ENCODE data around the gene LRRK2. TPM values are rescaled to one million over a fixed set of nuclear protein-coding genes. Genes with fewer than 3 reads are reported as not detected.

Gene LRRK2
- total and polyA plus RNA-seq, 10 of the 15 experiments (the other 5 are each of a cell fraction or from before 2014, with no cell fraction given), result 0.80 to 32.6 (median 1.4) TPM

DNA sequence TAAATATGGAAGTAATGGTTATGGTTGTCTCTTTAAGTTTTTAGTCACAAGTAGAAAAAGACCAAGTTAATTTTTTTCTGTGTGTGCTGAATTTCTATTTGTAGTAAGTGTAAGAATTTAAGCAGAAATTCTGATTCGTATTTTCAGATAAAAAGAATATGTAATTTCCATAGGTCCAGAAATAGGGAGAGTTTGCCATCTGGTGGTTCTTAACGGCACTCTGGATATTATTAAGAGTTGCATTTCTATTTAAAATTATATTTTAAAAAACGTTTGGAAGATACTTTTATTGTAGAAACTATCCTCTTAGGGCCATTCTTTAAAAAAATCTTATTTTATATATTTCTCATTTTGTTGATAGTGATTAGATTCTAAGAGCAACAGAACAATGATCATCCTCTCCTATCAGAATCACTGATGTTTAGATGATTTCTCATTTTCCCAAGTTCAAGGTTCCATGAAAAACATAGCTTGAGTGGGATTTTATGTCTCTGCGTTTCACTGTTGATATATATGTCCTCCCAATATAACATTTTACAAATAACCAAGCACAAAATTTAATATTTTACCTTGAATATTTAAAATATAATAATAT is 88.3 kb downstream of the LRRK2 start:
- Histone ChIP-seq H3K4me2 (ENCODE audit: control insufficient read depth, insufficient read depth) (no peak overlapping the region), H3K36me3 (ENCODE audit: control insufficient read depth in 2 of 2, insufficient read depth in 2 of 2, low read length in 1 of 2) (no peaks in the 10 kb centered on the region), H3K9me3 (replicated peaks; ENCODE audit: control insufficient read depth, insufficient read depth, low read length) (no peaks in the 10 kb centered on the region), H2AFZ (ENCODE audit: control insufficient read depth, low read depth, low read length) (no peak overlapping the region), H3K79me2 (ENCODE audit: control insufficient read depth, insufficient read depth, low read length) (no peaks in the 10 kb centered on the region), H3K9ac (ENCODE audit: control insufficient read depth, insufficient read depth, low read length) (no peak overlapping the region), H3K27ac (ENCODE audit: control insufficient read depth, insufficient read depth) (no peak overlapping the region), H4K20me1 (ENCODE audit: control insufficient read depth, insufficient read depth) (no peaks in the 10 kb centered on the region), H3K4me1 (ENCODE audit: control insufficient read depth, insufficient read depth, low read length) (peaks cover 16% of the 10 kb centered on the region), H3K27me3 (replicated peaks in 1 of 2; ENCODE audit: control insufficient read depth in 2 of 2, insufficient read depth in 2 of 2, low read length in 1 of 2) (peaks cover 0 to 2% of the 10 kb centered on the region in 2 experiments; a peak in 1 of 4 replicates), H3K4me3 (no peak overlapping the region)
- peak; percentile 51; the same call in 2 of the 3 replicates for ATAC-seq
- WGBS (ENCODE audit: insufficient coverage, insufficient replicate concordance, low lambda C conversion rate, missing lambda C conversion rate), result 12% methylated on average over 4 of the region's 4 CpGs
- ChIA-PET CTCF (interaction anchor here (0.6 to 4.7 kb wide), 26 partner anchors 9 to 323 kb away, joined by 3 to 64 read pairs (median 5); partner anchors contain the start of gene SLC2A13), SMC1A (ENCODE audit: uncharacterized antibody, unreplicated experiment) (interaction anchor here (0.7 to 5.3 kb wide), 36 partner anchors 9 to 302 kb away, joined by 3 to 66 read pairs (median 7); no protein-coding TSS in a partner anchor), POLR2A (interaction anchor here (0.5 kb wide), 1 partner anchor 905 kb away, joined by 3 read pairs; no protein-coding TSS in a partner anchor), RAD21 (ENCODE audit: unreplicated experiment) (interaction anchor here (0.8 to 6.6 kb wide), 26 partner anchors 45 to 692 kb away, joined by 3 to 72 read pairs (median 6); partner anchors contain the start of genes LRRK2 and SLC2A13)
- in situ Hi-C loops (cut with MboI), result loop anchor here (5.0 kb wide), 1 partner anchor 161 kb away; no protein-coding TSS in a partner anchor
- no peak for DNase-seq (ENCODE audit: low read depth, low spot score)
- no TSS peak for BruUV-seq (replicated peaks)
- intact Hi-C loops (cut with micrococcal nuclease; ENCODE audit: unreplicated experiment), result loop anchor here (1.0 to 2.0 kb wide), 3 partner anchors 86 to 302 kb away; no protein-coding TSS in a partner anchor
- no peak for FAIRE-seq
- TF ChIP-seq WRNIP1 (IDR thresholded peaks at IDR 0.05; ENCODE audit: borderline replicate concordance, low read depth, low read length), result no peak
- peak; percentile 78 for TF ChIP-seq RAD21 (IDR thresholded peaks at IDR 0.05; ENCODE audit: insufficient read depth, low read depth, low read length)
- TF ChIP-seq, protein P1, sequence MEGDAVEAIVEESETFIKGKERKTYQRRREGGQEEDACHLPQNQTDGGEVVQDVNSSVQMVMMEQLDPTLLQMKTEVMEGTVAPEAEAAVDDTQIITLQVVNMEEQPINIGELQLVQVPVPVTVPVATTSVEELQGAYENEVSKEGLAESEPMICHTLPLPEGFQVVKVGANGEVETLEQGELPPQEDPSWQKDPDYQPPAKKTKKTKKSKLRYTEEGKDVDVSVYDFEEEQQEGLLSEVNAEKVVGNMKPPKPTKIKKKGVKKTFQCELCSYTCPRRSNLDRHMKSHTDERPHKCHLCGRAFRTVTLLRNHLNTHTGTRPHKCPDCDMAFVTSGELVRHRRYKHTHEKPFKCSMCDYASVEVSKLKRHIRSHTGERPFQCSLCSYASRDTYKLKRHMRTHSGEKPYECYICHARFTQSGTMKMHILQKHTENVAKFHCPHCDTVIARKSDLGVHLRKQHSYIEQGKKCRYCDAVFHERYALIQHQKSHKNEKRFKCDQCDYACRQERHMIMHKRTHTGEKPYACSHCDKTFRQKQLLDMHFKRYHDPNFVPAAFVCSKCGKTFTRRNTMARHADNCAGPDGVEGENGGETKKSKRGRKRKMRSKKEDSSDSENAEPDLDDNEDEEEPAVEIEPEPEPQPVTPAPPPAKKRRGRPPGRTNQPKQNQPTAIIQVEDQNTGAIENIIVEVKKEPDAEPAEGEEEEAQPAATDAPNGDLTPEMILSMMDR (IDR thresholded peaks at IDR 0.05 in 2 of 3, conservative IDR thresholded peaks at IDR 0.05 in 1 of 3; ENCODE audit: control insufficient read depth in 2 of 3, extremely low read depth in 1 of 3, insufficient read depth in 1 of 3, low read depth in 3 of 3, low read length in 3 of 3), result peak; percentile 13 to 54 (median 26); a peak in 2 of 6 replicates
- TF ChIP-seq SMC3 (IDR thresholded peaks at IDR 0.05; ENCODE audit: borderline replicate concordance, low read length), result peak; percentile 77; the same call in 1 of the 2 replicates
